K562 (cell line): Measurements from ENCODE around the gene GLRX2. TPM values are rescaled to one million over a fixed set of nuclear protein-coding genes. Genes with fewer than 3 reads are reported as not detected.

Source experiments
- CREB3L1 ChIP-seq: fragments of 450-650 bp; IDR thresholded peaks from 2 replicates; pipeline ENCODE4 v1.6.1; 2014; ENCODE audit warnings: low read depth, mild to moderate bottlenecking, moderate library complexity, borderline replicate concordance
- EP400 ChIP-seq: fragments of 450-650 bp; IDR thresholded peaks from 2 replicates; pipeline ENCODE4 v1.6.1; 2017; ENCODE audit warnings: antibody characterized with exemption, mild to moderate bottlenecking, moderate library complexity
- MAX ChIP-seq: sonication (generic); formaldehyde crosslinking; IDR thresholded peaks from 2 replicates; pipeline ENCODE4 v1.9.0; 2022; ENCODE audit warnings: mild to moderate bottlenecking, missing genetic modification reagents
- MNT ChIP-seq, 2 experiments: fragments of 450-650 bp; conservative IDR thresholded peaks; 2 replicates each; pipeline ENCODE4 v1.6.1; 2017; ENCODE audit warnings: mild to moderate bottlenecking in 2 of 2, moderate library complexity in 2 of 2
- NKRF ChIP-seq: fragments of 450-650 bp; IDR thresholded peaks from 2 replicates; pipeline ENCODE4 v1.6.1; 2016; ENCODE audit warnings: borderline replicate concordance
- REST ChIP-seq, 2 experiments: fragments of 450-650 bp; formaldehyde crosslinking in 1 of 2; IDR thresholded peaks; 2 replicates each; pipeline versions ENCODE4 v1.4.0 to v1.6.1; 2014 to 2020; ENCODE audit warnings: mild to moderate bottlenecking in 2 of 2, borderline replicate concordance in 1 of 2, low read depth in 1 of 2
- SRSF9 ChIP-seq: fragments of 200-400 bp; formaldehyde crosslinking; IDR thresholded peaks from 2 replicates; pipeline ENCODE4 v1.6.1; 2017; ENCODE audit warnings: low read depth, low read length, borderline replicate concordance
- ZBTB11 ChIP-seq, 3 experiments: fragments of 200-800 bp in 1 of 3; fragments of 250-450 bp in 1 of 3; fragments of 450-650 bp in 1 of 3; sonication (Bioruptor Pico) in 1 of 3; sonication (Bioruptor generic) in 1 of 3; formaldehyde crosslinking in 1 of 3; IDR thresholded peaks; 2 replicates each; pipeline versions ENCODE4 v1.6.1 to v1.8.0; 2016 to 2022; ENCODE audit warnings: mild to moderate bottlenecking in 2 of 3, missing genetic modification characterization in 2 of 3, missing compliant biosample characterization in 1 of 3, moderate library complexity in 1 of 3
- polyA plus RNA-seq, 8 experiments: library from polyadenylated mRNA; depleted of rRNA in 4 of 8; stranded (reverse) in 5 of 8; unstranded in 3 of 8; fragments of >200 nt; fragmentation: Nextera tagmentation in 2 of 8; fragmentation: Illumina TruSeq in 1 of 8; extraction: Ambion mirVana in 2 of 8; extraction: Trizol in 1 of 8; gene quantifications; 2 replicates each; pipeline versions ENCODE4 v1.2.1 to v1.2.3, GENCODE V29; 2011 to 2014; ENCODE audit warnings: inconsistent platforms in 1 of 8, missing spikeins in 1 of 8
- total RNA-seq, 7 experiments: library from RNA; depleted of rRNA in 6 of 7; stranded (reverse); fragments of >200 nt in 6 of 7; fragmentation: Illumina TruSeq in 2 of 7; extraction: Trizol in 2 of 7; gene quantifications; 2 replicates each; pipeline versions ENCODE4 v1.2.1 to v1.2.3, GENCODE V29; 2011 to 2021; ENCODE audit warnings: low replicate concordance in 1 of 7

The GLRX2 gene
- total and polyA plus RNA-seq, 9 of the 15 experiments (the other 6 are each of a cell fraction or from before 2014, with no cell fraction given) = 13.3 to 82.6 (median 55.1) TPM

- TF ChIP-seq REST (IDR thresholded peaks at IDR 0.05; ENCODE audit: borderline replicate concordance) (no peak), REST (CRISPR knock-in tag; IDR thresholded peaks at IDR 0.05; ENCODE audit: low read depth) (no peak), NKRF (peak; percentile 71), MAX (CRISPR knock-in tag) (peak; percentile 20; the same call in 1 of the 2 replicates), MNT (conservative IDR thresholded peaks at IDR 0.05) (peak; percentile 82 to 87), EP400 (peak; percentile 62), CREB3L1 (peak; percentile 63; the same call in 1 of the 2 replicates), ZBTB11 (CRISPR knock-in tag; IDR thresholded peaks at IDR 0.05) (0 out of 6 replicates have a peak, but pooled peaks of 1 of the 3 experiments have one; percentile 5), SRSF9 (no peak)
- TF ChIP-seq, all 486 proteins: peak for 12
Observed at GRCh38 chr1:193060938-193061337, 44.3 kb downstream of the GLRX2 start (continued).
